K562 (cell line): ENCODE results near the gene NCOA4. TPM values are rescaled to one million over a fixed set of nuclear protein-coding genes. Genes with fewer than 3 reads are reported as not detected.

Experiments used
- ATAC-seq: fragments of 200-7000 bp; cut with Tn5 transposase; 3 replicates; pipeline ENCODE4 v1.9.1; 2020; ENCODE audit warnings: moderate library complexity
- BruUV-seq: library from RNA; stranded (reverse); fragments of 400-500 nt; replicated peaks from 2 replicates; lab custom pipeline; 2021; lab: Mats Ljungman, UMichigan
- CTCF ChIA-PET: fragments of 300-600 bp; formaldehyde crosslinking; extraction: SDS; loops from one replicate; lab custom pipeline; 2021; ENCODE audit warnings: low intra/inter-chr PET ratio; lab: Yijun Ruan, JAX
- POLR2A ChIA-PET: fragments of 300-600, 350-650 bp; sonication (Branson Sonifier 250); formaldehyde crosslinking; extraction: SDS; loops from one replicate; lab custom pipeline; 2021; ENCODE audit warnings: antibody characterized with exemption, inconsistent platforms; lab: Yijun Ruan, JAX
- DNase-seq, 4 experiments: peaks; one replicate each; pipeline versions ENCODE4 v3.0.0 to v3.0.0-alpha.2; 2011 to 2018; ENCODE audit warnings: low spot score in 3 of 4, mixed read lengths in 3 of 4; ENCODE audit errors: extremely low read depth in 1 of 4
- FAIRE-seq: peaks from 2 replicates; lab custom pipeline; 2011; peaks lifted over from hg19 to GRCh38; lab: Jason Lieb, UNC
- H2AFZ ChIP-seq: 2 replicates; pipeline ENCODE4 v1.6.0; 2011; ENCODE audit warnings: low read depth, low read length, control low read depth, inconsistent platforms
- H3K27ac ChIP-seq: fragments of 200-600 bp; 3 replicates; pipeline ENCODE4 v1.8.0; 2011; ENCODE audit warnings: low read depth, mild to moderate bottlenecking, control low read depth, inconsistent platforms, low read length, moderate library complexity, mixed read lengths; ENCODE audit errors: extremely low read depth
- H3K27me3 ChIP-seq, 2 experiments: fragments of 300-600 bp in 1 of 2; 2 replicates in 1 of 2; 3 replicates in 1 of 2; pipeline versions ENCODE4 v1.6.0 to v1.8.0; 2011; ENCODE audit warnings: inconsistent platforms in 2 of 2, low read length in 2 of 2, mild to moderate bottlenecking in 1 of 2, mixed read lengths in 1 of 2, moderate library complexity in 1 of 2; ENCODE audit not compliant: control insufficient read depth in 2 of 2, insufficient read depth in 2 of 2
- H3K36me3 ChIP-seq: fragments of 300-600 bp; 3 replicates; pipeline ENCODE4 v1.8.0; 2011; ENCODE audit warnings: mild to moderate bottlenecking, low read length, inconsistent platforms; ENCODE audit not compliant: control insufficient read depth, insufficient read depth
- H3K4me1 ChIP-seq, 2 experiments: fragments of 200-600 bp in 1 of 2; replicated peaks in 1 of 2; 2 replicates in 1 of 2; 3 replicates in 1 of 2; pipeline versions ENCODE4 v1.5.1 to v1.8.0; 2011; ENCODE audit warnings: inconsistent platforms in 2 of 2, low read length in 2 of 2, mild to moderate bottlenecking in 1 of 2, mixed read lengths in 1 of 2, moderate library complexity in 1 of 2; ENCODE audit not compliant: control insufficient read depth in 2 of 2, insufficient read depth in 2 of 2
- H3K4me2 ChIP-seq: 2 replicates; pipeline ENCODE4 v1.6.1; 2011; ENCODE audit warnings: low read length, control low read depth, inconsistent platforms, mixed read lengths; ENCODE audit not compliant: insufficient read depth
- H3K4me3 ChIP-seq: fragments of 200-600 bp; sonication (generic), shearing (Covaris generic); 2 replicates; pipeline ENCODE4 v1.5.1; 2016; ENCODE audit warnings: control low read depth, inconsistent platforms
- H3K79me2 ChIP-seq: fragments of 200-600 bp; 3 replicates; pipeline ENCODE4 v1.8.0; 2011; ENCODE audit warnings: low read length, inconsistent platforms; ENCODE audit not compliant: control insufficient read depth, insufficient read depth
- H3K9ac ChIP-seq, 2 experiments: 2 replicates each; pipeline versions ENCODE4 v1.6.0 to v1.6.1; 2011; ENCODE audit warnings: low read depth in 2 of 2, low read length in 2 of 2, control low read depth in 1 of 2, inconsistent platforms in 1 of 2, mild to moderate bottlenecking in 1 of 2, mixed read lengths in 1 of 2; ENCODE audit not compliant: insufficient read depth in 1 of 2
- H3K9me1 ChIP-seq: one replicate; pipeline ENCODE4 v1.6.0; 2011; ENCODE audit warnings: inconsistent platforms, mild to moderate bottlenecking, low read length, moderate library complexity; ENCODE audit not compliant: control insufficient read depth, insufficient read depth
- H3K9me3 ChIP-seq: replicated peaks from 2 replicates; pipeline ENCODE4 v1.5.1; 2011; ENCODE audit warnings: low read depth, low read length, inconsistent platforms; ENCODE audit not compliant: control insufficient read depth, insufficient read depth
- H4K20me1 ChIP-seq: replicated peaks from 2 replicates; pipeline ENCODE4 v1.6.1; 2011; ENCODE audit warnings: low read length, inconsistent platforms, mixed read lengths; ENCODE audit not compliant: control insufficient read depth, insufficient read depth
- CBFA2T3 ChIP-seq: fragments of 450-650 bp; IDR thresholded peaks from 2 replicates; pipeline ENCODE4 v1.6.1; 2017
- ETS2 ChIP-seq: IDR thresholded peaks from 2 replicates; pipeline ENCODE4 v1.6.1; 2016; ENCODE audit warnings: borderline replicate concordance, missing genetic modification characterization, mild to moderate bottlenecking, moderate library complexity, missing compliant biosample characterization; ENCODE audit not compliant: poor library complexity, severe bottlenecking
- HMGXB4 ChIP-seq: sonication (generic); formaldehyde crosslinking; IDR thresholded peaks from 2 replicates; pipeline ENCODE4 v1.8.1; 2023; ENCODE audit warnings: mild to moderate bottlenecking, missing genetic modification reagents
- KLF10 ChIP-seq: fragments of 250-450 bp; sonication (Bioruptor Pico); IDR thresholded peaks from 2 replicates; pipeline ENCODE4 v1.6.1; 2021; ENCODE audit warnings: matching md5 sums
- MCM5 ChIP-seq: fragments of 450-650 bp; IDR thresholded peaks from 2 replicates; pipeline ENCODE4 v1.6.1; 2016; ENCODE audit warnings: low read depth
- MYBL2 ChIP-seq, 2 experiments: fragments of 450-650 bp in 1 of 2; sonication (generic) in 1 of 2; formaldehyde crosslinking in 1 of 2; IDR thresholded peaks; 2 replicates each; pipeline versions ENCODE4 v1.6.1 to v1.8.1; 2017 to 2022; ENCODE audit warnings: borderline replicate concordance in 1 of 2, inconsistent platforms in 1 of 2, low read depth in 1 of 2, mild to moderate bottlenecking in 1 of 2, missing genetic modification reagents in 1 of 2, moderate library complexity in 1 of 2
- SAFB ChIP-seq: fragments of 200-400 bp; formaldehyde crosslinking; IDR thresholded peaks from 2 replicates; pipeline ENCODE4 v1.6.1; 2017; ENCODE audit warnings: low read depth, low read length, borderline replicate concordance
- TRIM25 ChIP-seq: fragments of 450-650 bp; IDR thresholded peaks from 2 replicates; pipeline ENCODE4 v1.7.0; 2016; ENCODE audit warnings: borderline replicate concordance
- ZNF324 ChIP-seq: fragments of 250-450 bp; sonication (Bioruptor Pico); IDR thresholded peaks from 2 replicates; pipeline ENCODE4 v1.4.0; 2020; ENCODE audit warnings: mild to moderate bottlenecking
- ZNF395 ChIP-seq: fragments of 200-800 bp; sonication (Bioruptor generic); IDR thresholded peaks from 2 replicates; pipeline ENCODE4 v1.6.1; 2017; ENCODE audit warnings: missing genetic modification characterization, missing compliant biosample characterization
- WGBS: fragments of 100-300 bp; shearing (Covaris generic); methylation state at CpG from one replicate; pipeline ENCODE4 v1.1.6; 2016; ENCODE audit warnings: low coverage, mixed read lengths; ENCODE audit not compliant: insufficient coverage; ENCODE audit errors: missing lambda C conversion rate; 5-methylcytosine and 5-hydroxymethylcytosine counted together
- in situ Hi-C: fragments of 300-500 bp; cut with MboI; formaldehyde crosslinking; loops from 4 replicates; pipeline ENCODE4 v1.15.0; 2018; ENCODE audit warnings: inconsistent platforms, mixed read lengths
- intact Hi-C: fragments of 100-400 bp; cut with micrococcal nuclease; formaldehyde crosslinking; loops from 2 replicates; pipeline ENCODE4 v1.14.2; 2022
- polyA plus RNA-seq, 8 experiments: library from polyadenylated mRNA; depleted of rRNA in 4 of 8; stranded (reverse) in 5 of 8; unstranded in 3 of 8; fragments of >200 nt; fragmentation: Nextera tagmentation in 2 of 8; fragmentation: Illumina TruSeq in 1 of 8; extraction: Ambion mirVana in 2 of 8; extraction: Trizol in 1 of 8; gene quantifications; 2 replicates each; pipeline versions ENCODE4 v1.2.1 to v1.2.3, GENCODE V29; 2011 to 2014; ENCODE audit warnings: inconsistent platforms in 1 of 8, missing spikeins in 1 of 8
- total RNA-seq, 7 experiments: library from RNA; depleted of rRNA in 6 of 7; stranded (reverse); fragments of >200 nt in 6 of 7; fragmentation: Illumina TruSeq in 2 of 7; extraction: Trizol in 2 of 7; gene quantifications; 2 replicates each; pipeline versions ENCODE4 v1.2.1 to v1.2.3, GENCODE V29; 2011 to 2021; ENCODE audit warnings: low replicate concordance in 1 of 7

Gene NCOA4
- total and polyA plus RNA-seq, 9 of the 15 experiments (the other 6 are each of a cell fraction or from before 2014, with no cell fraction given), result 89.8 to 283 (median 181) TPM

GRCh38 chr10:46057038-46057437, 26.6 kb upstream of the NCOA4 start:
- FAIRE-seq (no peak), DNase-seq (no peak), ATAC-seq (no peak)
- H3K9me3 ChIP-seq, result 0 out of 2 replicates have a peak, but pooled peaks cover 2% of the 10 kb centered on the region
- TF ChIP-seq KLF10 (CRISPR knock-in tag) (no peak), ZNF324 (CRISPR knock-in tag) (peak; percentile 92)
- in situ Hi-C loops (no loop called here), intact Hi-C loops (no loop called here)
- H3K36me3 ChIP-seq, result no peaks in the 10 kb centered on the region
- H3K9me1 ChIP-seq, result no peaks in the 10 kb centered on the region
- BruUV-seq, result no TSS peak
- H3K79me2 ChIP-seq, result no peaks in the 10 kb centered on the region
- no peaks in the 10 kb centered on the region for H4K20me1 ChIP-seq
- POLR2A ChIA-PET, result no interaction called here
- H3K4me2 ChIP-seq, result no peak overlapping the region
- CTCF ChIA-PET, result no interaction called here
- H2AFZ ChIP-seq, result no peak overlapping the region
- H3K27me3 ChIP-seq, result no peaks in the 10 kb centered on the region; a peak in 1 of 5 replicates
- no peak overlapping the region for H3K9ac ChIP-seq
- no peak overlapping the region for H3K27ac ChIP-seq
- H3K4me3 ChIP-seq, result no peak overlapping the region
- peaks cover 4 to 18% of the 10 kb centered on the region in 2 experiments; a peak in 4 of 5 replicates for H3K4me1 ChIP-seq

- no TSS peak for BruUV-seq
- no peak for TF ChIP-seq TRIM25
- no peak for TF ChIP-seq HMGXB4
- TF ChIP-seq MYBL2 (IDR thresholded peaks at IDR 0.05; ENCODE audit: low read depth), result no peak
- TF ChIP-seq MYBL2 (CRISPR knock-in tag; IDR thresholded peaks at IDR 0.05; ENCODE audit: borderline replicate concordance), result no peak
- TF ChIP-seq ZNF395 (CRISPR knock-in tag), result no peak
- no peak for TF ChIP-seq ETS2 (tag)
- no peak for TF ChIP-seq MCM5
- no peak for TF ChIP-seq SAFB
- no peak for TF ChIP-seq CBFA2T3
Observed at GRCh38 chr10:46055771-46056170, 25.3 kb upstream of the NCOA4 start.

More at GRCh38 chr10:46055771-46056170, 25.3 kb upstream of the NCOA4 start:
- H3K27ac ChIP-seq, result no peak overlapping the region
- peaks cover 4 to 22% of the 10 kb centered on the region in 2 experiments; a peak in 4 of 5 replicates for H3K4me1 ChIP-seq
- H4K20me1 ChIP-seq, result no peaks in the 10 kb centered on the region
- ChIA-PET POLR2A (interaction anchor here (1.0 kb wide), 1 partner anchor 32 kb away, joined by 3 read pairs; no protein-coding TSS in a partner anchor), CTCF (no interaction called here)
- FAIRE-seq (no peak), DNase-seq (no peak), ATAC-seq (no peak)
- H3K36me3 ChIP-seq, result no peaks in the 10 kb centered on the region
- 63% methylated on average over 4 of the region's 4 CpGs for WGBS
- no peak overlapping the region for H2AFZ ChIP-seq
- H3K27me3 ChIP-seq, result no peaks in the 10 kb centered on the region; a peak in 1 of 5 replicates
- no peaks in the 10 kb centered on the region for H3K79me2 ChIP-seq
- no peak overlapping the region for H3K9ac ChIP-seq
- no peaks in the 10 kb centered on the region for H3K9me1 ChIP-seq
- H3K4me2 ChIP-seq, result no peak overlapping the region
- no peak overlapping the region for H3K4me3 ChIP-seq
- in situ Hi-C loops, result no loop called here
- intact Hi-C loops, result no loop called here
- H3K9me3 ChIP-seq, result 0 out of 2 replicates have a peak, but pooled peaks cover 2% of the 10 kb centered on the region
